ENCODE data around the gene SLC26A4.

DNA sequence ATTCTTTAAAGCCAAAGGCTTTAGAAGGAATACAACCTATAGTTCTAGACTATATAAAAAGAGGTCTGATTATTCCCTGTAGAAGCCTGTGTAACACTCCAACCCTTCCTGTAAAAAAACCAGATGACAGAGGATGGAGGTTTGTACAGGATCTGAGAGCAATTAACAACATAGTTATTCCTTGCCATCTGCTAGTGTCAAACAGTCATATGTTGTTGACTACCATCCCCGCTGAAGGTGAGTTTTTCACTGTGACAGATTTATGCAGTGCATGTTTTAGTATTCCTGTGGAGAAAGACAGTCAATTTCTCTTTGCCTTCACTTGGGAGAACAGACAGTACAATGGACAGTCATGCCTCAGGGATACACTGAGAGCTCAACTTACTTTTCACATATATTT is 19.0 kb upstream of the SLC26A4 start:
- TF ChIP-seq, protein P1, sequence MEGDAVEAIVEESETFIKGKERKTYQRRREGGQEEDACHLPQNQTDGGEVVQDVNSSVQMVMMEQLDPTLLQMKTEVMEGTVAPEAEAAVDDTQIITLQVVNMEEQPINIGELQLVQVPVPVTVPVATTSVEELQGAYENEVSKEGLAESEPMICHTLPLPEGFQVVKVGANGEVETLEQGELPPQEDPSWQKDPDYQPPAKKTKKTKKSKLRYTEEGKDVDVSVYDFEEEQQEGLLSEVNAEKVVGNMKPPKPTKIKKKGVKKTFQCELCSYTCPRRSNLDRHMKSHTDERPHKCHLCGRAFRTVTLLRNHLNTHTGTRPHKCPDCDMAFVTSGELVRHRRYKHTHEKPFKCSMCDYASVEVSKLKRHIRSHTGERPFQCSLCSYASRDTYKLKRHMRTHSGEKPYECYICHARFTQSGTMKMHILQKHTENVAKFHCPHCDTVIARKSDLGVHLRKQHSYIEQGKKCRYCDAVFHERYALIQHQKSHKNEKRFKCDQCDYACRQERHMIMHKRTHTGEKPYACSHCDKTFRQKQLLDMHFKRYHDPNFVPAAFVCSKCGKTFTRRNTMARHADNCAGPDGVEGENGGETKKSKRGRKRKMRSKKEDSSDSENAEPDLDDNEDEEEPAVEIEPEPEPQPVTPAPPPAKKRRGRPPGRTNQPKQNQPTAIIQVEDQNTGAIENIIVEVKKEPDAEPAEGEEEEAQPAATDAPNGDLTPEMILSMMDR (IDR thresholded peaks at IDR 0.05) = no peak
- TF ChIP-seq POLR2A (IDR thresholded peaks at IDR 0.05) = no peak
